Fibroblast of skin of scalp (primary cell): ENCODE results near the gene PPP2CA.

Source experiments
- DNase-seq: peaks from one replicate; pipeline ENCODE4 v3.0.0-alpha.2; 2013

The PPP2CA gene

DNA sequence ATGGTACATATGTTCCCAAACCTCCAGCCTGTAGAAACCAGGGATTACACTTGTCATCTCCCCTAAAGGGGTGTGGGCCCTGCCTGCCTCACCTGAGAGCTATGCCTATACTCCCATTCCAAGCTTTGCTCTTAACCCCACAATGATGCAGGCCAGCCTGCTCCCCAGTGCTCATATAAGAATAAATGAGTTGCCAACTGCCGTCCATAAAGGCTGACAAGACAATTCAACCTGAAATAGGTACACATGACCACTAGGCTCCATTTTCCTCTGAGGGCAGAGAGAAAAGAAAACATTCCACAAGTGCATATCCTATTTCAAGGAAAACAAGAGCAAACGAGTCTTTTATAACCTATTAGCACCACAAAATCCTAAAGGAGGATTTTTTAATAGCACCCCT lies 77.6 kb downstream of the PPP2CA start:
- DNase-seq: no peak

DNA sequence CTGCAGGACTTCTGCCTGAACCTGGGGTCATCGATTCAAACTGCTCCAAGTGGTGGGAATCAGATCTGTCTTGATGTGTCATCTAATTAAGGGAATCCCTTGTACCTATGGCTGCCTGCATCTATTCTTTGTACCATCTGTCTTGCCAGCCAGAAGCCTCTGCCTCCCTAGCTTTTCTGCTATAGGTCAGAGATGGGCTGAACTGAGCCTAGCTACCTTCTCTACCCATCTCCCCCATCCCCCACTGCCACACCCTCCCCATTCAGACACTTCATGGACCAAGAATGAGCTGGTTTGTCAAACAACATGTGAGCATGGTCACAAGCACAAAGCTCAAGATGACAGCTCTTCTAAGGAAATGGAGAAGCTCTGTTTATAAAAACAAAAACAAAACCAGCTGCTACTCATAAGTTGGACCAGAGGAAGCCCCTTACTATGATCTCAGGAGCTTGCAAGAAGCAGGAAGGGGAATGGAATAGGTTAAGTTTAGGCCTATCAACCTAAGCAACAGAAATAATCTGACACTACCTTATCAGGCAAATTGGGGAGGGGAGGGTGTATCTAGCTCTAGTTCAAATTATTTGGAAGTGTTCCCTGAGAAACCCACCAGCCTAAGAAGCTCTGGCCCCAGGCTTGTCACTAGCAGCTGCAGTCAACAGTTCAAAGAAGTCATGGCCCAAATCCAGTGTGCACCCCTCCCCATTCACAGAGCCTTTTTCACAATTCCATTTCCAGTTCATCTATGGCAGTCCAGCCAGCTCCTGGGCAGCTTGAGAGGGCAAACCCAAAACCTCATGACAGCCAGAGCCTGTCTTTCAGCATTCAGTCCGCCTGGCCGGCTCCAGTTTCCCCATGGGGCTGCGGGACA lies 79.0 kb downstream of the PPP2CA start:
- DNase-seq: no peak

DNA sequence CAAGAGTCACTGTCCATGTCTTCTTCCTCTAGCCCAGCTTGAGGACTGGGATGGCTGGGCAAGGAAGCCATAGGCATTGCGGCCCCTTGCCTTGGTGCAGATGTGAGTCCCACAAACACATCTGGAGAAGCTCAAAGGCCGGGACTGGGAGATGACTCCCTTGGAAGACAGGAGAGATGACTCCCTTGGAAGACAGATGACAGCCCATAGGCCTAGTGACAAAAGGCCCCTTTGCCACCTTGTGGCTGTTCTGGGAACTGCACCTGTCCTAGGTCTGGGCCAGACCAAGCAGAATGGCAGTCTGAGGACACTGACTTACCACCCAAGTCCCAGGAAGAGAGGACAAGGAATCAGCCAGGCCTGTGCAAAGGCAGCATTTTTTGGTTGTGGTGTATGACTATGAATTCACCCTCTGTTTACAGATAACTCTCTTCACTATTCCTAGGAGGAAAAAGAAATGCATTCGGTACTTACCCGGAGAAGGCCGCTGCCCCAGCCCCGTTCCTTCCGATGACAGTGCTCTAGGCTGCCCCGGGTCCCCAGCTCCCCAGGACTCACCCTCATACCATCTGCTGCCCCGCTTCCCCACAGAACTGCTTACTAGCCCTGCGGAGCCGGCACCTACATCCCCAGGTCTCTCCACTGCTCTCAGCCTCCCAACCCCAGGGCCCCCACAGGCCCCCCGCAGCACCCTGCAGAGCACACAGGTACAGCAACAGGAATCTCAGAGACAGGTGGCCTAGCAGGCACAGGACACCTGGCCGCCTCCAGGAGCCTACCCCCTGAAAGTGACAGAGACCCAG lies 79.9 kb downstream of the PPP2CA start:
- DNase-seq: peak; percentile 72

DNA sequence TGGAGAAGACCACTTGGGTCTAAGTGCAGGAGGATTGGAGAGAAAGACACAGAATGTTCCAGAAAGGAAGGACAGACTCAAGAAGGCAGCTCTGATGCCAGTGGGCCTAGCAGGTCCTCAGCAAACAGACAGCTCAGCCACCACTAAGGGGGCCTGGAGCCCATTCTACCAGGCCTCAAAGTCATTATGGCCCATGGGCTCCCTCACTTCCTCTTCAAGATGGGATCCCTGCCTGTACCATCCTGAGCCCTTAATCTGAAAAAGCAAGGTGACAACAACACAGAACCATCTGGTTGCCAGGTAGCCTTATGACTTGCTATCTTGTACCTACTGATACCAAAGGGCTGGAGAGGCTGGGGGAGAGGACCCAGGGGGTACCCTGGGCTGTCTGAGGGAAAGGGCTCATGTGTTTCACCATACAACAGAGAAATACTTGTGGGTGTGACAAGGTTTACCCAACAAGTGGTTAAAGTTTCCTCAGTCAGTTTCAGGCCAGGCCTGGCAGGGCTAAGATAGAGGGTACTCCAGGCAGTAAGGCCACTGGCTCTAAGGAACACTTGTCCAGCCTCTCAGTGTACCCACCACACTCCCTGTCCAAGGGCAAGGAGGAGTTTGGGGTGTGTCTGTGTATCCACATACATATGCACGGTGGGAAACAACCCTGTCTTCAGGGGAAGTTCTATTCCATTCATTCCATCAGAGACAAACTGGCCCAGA lies 80.7 kb downstream of the PPP2CA start:
- DNase-seq: no peak
